Stimulated activated CD8-positive, alpha-beta memory T cell treated with anti-CD3 and anti-CD28 coated beads, Interleukin-2, amount 100 ng/mL, for 1 hour (primary cell): Measurements from ENCODE around the gene HMGN4.

ENCODE experiments used
- DNase-seq, 2 donors: peaks; one replicate each; pipeline ENCODE4 v3.0.0-alpha.2; 2020; ENCODE audit warnings: low read depth in 2 of 2

The HMGN4 gene

DNA sequence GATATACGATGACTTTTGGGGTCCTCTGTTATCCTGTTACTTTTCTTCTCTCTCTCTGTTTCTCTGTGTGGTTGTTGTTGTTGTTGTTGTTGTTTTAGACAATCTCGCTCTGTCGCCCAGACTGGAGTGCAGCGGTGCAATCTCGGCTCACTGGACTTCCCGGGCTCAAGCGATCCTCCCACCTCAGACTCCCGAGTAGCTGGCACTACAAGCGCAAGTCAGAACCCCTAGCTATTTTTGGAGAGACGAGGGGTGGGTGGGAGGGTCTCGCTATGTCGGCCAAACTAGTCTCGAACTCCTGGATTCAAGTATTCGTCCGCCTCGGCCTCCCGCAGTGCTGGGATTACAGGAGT lies 39.5 kb downstream of the HMGN4 start:
- DNase-seq: no peak

DNA sequence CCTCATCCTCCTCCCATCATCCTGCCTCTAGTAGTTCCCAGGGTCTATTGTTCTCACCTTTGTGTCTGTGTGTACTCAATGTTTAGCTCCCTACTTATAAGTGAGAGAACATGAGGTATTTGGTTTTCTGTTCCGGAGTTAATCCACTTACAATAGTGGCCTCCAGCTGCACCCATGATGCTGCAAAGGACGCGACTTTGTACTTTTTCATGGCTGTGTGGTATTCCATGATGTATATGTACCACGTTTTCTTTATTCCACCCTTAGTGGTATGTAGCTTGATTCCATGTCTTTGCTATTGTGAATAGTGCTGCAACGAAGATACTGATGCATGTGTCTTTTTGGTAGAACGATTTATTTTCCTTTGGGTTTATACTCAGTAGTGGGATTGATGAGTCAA lies 40.1 kb downstream of the HMGN4 start:
- DNase-seq: no peak

DNA sequence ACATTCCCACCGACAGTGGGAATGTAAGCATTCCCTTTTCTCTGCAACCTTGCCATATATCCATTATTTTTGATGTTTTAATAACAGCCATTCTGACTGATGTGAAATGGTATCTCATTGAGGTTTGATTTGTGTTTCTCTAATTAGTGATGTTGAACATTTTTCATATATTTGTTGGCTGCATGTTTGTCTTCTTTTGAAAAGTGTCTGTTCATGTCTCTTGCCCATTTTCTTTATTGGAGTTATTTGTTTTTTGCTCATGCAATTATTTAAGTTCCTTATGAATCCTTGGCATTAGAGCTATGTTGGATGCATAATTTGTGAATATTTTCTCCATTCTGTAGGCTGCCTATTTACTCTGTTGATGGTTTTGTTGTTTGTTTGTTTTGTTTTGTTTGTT lies 40.6 kb downstream of the HMGN4 start:
- DNase-seq: no peak

DNA sequence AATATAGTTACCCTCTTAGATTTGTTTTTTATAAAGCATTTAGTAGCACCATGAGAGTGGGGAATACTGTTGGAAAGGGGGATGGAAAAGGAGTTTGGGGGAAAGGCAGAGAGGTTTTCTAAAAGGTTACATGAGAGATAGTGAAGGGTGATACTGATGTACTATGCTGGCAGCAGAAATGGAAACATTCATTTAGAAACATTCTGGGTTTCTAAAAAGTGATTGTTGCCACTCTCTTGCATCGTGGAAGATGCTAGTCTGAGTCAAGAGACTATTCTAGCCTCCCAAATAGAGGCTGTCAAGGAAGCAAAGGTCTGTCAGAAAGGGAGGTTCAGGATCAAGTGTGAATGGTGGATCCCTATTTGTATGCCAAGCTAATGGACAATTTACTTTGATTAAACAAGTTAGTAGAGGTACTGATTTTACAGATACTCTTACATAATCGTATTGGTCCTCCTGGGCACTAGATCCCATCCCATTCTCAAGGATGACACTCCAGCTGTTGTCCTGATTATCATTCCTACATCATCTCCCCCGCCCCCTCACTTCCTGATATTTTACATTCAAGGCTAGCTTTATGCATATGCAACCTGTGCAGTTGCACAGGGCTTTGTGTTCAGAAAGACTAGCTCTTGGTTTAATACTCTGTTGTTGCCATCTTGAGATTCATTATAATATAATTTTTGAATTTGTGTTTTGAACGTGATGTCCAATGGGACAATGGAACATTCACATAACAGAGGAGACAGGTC lies 43.2 kb downstream of the HMGN4 start:
- no peak for DNase-seq

DNA sequence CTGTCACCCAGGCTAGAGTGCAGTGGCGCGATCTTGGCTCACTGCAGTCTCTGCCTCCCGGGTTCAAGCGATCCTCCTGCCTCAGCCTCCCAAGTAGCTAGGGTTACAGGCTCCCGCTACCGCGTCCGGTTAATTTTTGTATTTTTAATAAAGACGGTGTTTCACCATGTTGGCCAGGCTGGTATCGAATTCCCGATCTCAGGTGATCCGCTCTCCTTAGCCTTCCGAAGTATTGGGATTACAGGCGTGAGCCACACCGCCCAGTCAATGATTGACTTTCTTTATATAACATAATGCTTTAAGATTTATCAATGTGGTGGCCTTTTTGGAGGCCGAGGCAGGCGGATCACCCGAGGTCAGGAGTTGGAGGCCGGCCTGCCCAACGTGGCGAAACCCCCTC lies 50.8 kb downstream of the HMGN4 start:
- no peak for DNase-seq

DNA sequence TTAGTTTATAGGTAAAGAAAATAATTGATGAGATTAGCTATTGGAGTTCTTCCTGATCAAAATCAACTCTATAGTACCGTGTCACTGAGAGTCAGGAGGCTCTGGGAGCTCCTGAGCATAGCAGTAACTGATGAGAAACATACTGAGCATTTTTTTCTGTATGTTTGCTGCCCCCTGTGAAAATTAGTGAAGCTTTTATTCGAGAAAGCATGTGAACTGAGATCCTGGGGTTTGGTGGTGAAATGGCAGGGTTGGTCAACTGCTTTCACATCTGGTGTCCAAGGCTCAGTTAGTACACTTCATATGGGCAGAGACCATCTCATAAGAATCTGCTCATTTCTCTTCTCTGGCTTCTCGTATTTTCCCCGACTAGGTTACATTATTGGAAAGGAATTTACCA lies 54.5 kb downstream of the HMGN4 start:
- DNase-seq: no peak

DNA sequence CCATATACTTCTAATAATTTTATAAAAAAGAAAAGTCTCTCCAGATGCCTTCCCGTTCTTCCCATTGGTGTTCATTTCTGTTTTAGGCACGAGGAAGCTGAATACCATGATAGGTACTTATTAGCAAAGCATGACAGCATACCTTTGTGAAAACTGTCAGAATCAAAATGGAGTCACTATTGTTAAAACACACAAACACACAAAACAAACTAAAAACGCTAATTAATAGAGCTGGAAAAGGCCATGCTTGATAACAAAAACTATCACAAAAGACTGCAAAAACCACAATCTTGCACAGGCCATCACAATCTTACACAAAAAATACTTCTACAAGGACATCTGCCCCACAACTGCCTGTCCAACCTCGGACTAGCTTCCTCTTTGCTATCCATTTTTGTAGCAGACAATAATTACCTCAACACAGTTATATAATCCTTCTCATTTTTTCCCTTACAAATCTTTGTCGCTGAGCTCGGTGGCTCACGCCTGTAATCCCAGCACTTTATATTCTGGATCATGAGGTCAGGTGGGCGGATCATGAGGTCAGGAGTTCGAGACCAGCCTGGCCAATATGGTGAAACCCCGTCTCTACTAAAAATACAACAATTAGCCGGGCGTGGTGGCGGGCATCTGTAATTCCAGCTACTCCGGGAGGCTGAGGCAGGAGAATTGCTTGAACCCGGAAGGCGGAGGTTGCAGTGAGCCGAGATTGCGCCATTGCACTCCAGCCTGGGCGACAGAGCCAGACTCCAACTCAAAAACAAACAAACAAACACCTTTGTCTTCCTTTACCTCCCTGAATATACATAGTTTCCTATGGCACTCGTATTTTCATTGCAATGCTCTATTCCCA lies 55.3 kb downstream of the HMGN4 start:
- DNase-seq: no peak

DNA sequence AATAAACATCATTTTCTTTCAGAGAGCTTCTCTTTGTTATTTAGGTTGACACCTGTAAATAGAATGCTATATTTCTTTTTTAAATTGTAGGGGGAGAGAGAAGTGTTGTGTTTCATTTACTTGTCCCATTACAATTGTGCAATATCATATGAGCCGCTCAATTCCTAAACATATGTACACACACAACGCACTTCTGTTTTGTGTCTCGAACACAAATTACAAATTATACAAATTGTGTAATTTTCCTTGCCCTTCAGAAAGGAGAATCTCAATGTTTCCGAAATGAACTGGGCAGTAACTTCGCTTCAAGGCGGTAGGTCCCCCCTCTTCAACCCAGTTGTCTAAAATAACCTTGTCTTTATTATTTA lies 55.9 kb downstream of the HMGN4 start:
- DNase-seq: no peak

DNA sequence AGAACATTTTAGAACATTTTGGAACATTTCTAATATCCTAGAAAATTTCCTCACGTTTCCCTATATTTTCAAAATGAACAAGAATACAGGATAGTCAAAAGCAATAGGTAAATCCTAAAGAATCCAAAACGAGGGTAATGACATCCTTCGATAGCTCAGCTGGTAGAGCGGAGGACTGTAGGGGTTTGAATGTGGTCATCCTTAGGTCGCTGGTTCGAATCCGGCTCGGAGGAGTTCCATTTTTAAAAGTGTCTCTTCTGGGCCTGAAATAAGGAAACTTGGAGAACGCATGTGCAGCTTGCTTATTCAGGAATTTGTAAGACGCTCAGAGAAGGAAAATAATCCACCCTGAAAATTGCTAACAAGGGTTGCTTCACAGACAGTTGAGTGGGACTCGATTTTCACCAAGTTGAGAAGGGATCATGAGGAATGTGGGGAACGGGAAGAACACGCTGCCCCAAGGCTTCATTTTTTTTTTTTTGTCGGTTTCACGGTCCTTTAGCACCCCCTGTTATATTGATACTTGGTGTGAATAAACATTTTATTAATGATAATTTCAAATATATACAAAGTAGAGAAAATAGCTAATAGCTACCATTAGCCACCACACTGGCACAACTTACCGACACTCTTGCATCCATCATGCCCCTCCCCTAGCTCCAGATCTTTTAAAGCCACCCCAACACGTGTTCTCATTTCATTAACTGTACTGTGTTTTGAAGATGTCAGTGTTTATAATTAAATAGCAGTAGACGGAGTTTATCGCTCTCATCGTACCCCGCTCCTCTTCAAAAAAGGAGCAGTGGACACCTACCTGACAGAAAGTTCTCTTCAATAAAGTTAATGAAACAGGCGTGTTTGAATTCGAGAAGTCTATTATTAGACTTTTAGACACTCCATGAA lies 56.8 kb downstream of the HMGN4 start:
- DNase-seq: no peak

DNA sequence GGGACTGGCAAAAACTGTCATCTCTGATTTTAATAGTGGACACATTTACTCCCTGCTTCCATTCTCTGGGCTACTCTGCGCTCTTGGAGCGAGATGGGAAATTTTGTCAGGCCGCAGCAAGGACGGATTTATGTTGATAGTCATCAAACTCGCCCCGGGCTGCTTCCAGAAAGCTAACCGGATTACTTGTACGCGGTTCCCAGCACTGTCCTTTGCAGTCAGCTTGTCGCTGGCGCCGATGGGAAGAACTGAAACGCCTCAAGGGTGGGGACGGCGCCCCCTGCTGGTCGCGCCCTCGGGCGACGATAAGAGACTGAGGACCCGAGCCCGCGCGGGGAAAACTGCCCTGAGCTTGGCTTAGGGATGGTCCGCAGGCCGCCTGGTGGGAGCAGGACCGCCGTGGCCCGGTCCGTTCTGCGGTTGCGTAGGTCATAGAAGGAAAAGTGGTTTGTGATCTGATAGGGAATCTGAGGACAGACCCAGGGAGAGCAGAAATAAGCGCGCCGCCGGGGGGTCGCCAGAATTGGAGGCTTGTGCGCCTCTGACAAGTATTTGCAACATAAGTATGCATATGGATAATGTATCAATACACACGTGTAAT lies 57.6 kb downstream of the HMGN4 start:
- peak; percentile 78 to 79 for DNase-seq
